Measurements from ENCODE around the gene FRMPD4.

DNA sequence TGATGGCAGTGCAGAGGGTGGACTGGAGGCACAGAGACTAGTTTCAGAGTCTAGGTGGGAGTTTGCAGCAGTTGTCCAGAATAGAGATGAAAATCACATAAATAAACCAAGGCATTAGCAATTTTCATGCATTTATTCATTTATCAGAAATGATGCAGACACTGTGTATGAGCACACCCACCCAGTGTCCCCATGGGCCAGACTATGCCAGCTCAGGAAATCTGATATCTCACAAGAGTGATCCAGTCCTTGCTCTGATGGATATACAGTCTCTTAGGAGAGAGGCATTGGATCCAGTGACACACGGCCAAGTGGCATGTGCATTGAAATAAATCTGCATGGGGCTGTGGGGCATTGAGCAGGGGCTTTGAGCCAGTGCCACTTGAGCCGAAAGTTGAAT is 228.2 kb downstream of the FRMPD4 start:
- TF ChIP-seq, protein P1, sequence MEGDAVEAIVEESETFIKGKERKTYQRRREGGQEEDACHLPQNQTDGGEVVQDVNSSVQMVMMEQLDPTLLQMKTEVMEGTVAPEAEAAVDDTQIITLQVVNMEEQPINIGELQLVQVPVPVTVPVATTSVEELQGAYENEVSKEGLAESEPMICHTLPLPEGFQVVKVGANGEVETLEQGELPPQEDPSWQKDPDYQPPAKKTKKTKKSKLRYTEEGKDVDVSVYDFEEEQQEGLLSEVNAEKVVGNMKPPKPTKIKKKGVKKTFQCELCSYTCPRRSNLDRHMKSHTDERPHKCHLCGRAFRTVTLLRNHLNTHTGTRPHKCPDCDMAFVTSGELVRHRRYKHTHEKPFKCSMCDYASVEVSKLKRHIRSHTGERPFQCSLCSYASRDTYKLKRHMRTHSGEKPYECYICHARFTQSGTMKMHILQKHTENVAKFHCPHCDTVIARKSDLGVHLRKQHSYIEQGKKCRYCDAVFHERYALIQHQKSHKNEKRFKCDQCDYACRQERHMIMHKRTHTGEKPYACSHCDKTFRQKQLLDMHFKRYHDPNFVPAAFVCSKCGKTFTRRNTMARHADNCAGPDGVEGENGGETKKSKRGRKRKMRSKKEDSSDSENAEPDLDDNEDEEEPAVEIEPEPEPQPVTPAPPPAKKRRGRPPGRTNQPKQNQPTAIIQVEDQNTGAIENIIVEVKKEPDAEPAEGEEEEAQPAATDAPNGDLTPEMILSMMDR (IDR thresholded peaks at IDR 0.05): no peak
- no peak for TF ChIP-seq ZFX (IDR thresholded peaks at IDR 0.05; ENCODE audit: borderline replicate concordance)

Data from 22Rv1 (cell line).